Motor neuron (in vitro differentiated cells): ENCODE measurements around the gene ADGRL1. TPM values are rescaled to one million over a fixed set of nuclear protein-coding genes. Genes with fewer than 3 reads are reported as not detected.
"Not testable (repeated sequence)": the region's sequence is repeated elsewhere in the genome, so short reads cannot be mapped to it uniquely, and the experiment has no call there.

Experiments used
- ATAC-seq, 8 experiments: fragments of 200-7000 bp; cut with Tn5 transposase; replicated peaks in 6 of 8; 2 replicates each; pipeline ENCODE4 v1.8.0; 2021; ENCODE audit warnings: mild to moderate bottlenecking in 8 of 8, moderate library complexity in 8 of 8
- H3K27ac ChIP-seq, 2 donors: fragments of 250-450 bp; sonication (Bioruptor Pico); 2 replicates each; pipeline ENCODE4 v1.9.0; 2021; ENCODE audit warnings: antibody characterized with exemption in 2 of 2, mild to moderate bottlenecking in 2 of 2, moderate library complexity in 1 of 2
- H3K4me1 ChIP-seq, 2 donors: fragments of 250-450 bp; sonication (Bioruptor Pico); replicated peaks in 1 of 2; 2 replicates each; pipeline ENCODE4 v1.6.1; 2021; ENCODE audit warnings: antibody characterized with exemption in 2 of 2, mild to moderate bottlenecking in 2 of 2, moderate library complexity in 1 of 2
- H3K4me3 ChIP-seq, 5 donors: fragments of 250-450 bp; sonication (Bioruptor Pico); 2 replicates each; pipeline ENCODE4 v1.9.0; 2021; ENCODE audit warnings: antibody characterized with exemption in 5 of 5, mild to moderate bottlenecking in 5 of 5, moderate library complexity in 4 of 5
- WGBS, 10 experiments: fragments of 450-650 bp; shearing (Covaris generic); methylation state at CpG; one replicate each; pipeline ENCODE4 v1.0.0; 2022; 5-methylcytosine and 5-hydroxymethylcytosine counted together
- in situ Hi-C, 9 experiments: fragments of 400-800 bp; cut with MboI; loops; one replicate each; pipeline ENCODE4 v1.15.0; 2021; ENCODE audit warnings: low sequenced_read_pairs in 9 of 9, low pct_unique_long_range_greater_than_20kb in 2 of 9; ENCODE audit not compliant: unreplicated experiment in 9 of 9
- total RNA-seq, 8 experiments: library from RNA; unstranded; fragments of 300-600 nt; gene quantifications; 2 replicates each; pipeline versions ENCODE4 v1.2.3 to v1.2.4, GENCODE V29; 2022

The ADGRL1 gene
- total RNA-seq, 8 experiments from 2014 or later, result 26.8 to 40.7 (median 33.2) TPM

- Histone ChIP-seq H3K4me3 (no peak overlapping the region), H3K4me1 (peaks cover 19 to 25% of the 10 kb centered on the region in 2 donors), H3K27ac (peak overlapping the region in 1 of 2 donors; percentile 58)
- ATAC-seq, result no peak
- in situ Hi-C loops, result loop anchor here in 2 of 9 experiments (25.0 kb wide), 2 partner anchors 188 to 263 kb away; partner anchors contain the start of gene DDX39A (in 1 of the 2)
- 40 to 71% methylated on average over 1 to 2 of the region's 13 CpGs; no CpG with 5 or more reads in 8 of the 10 experiments for WGBS, 10 experiments
Measured at GRCh38 chr19:14148751-14149410, 57.1 kb downstream of the ADGRL1 start.

- in situ Hi-C loops, result loop anchor here in 2 of 9 experiments (25.0 kb wide), 2 partner anchors 189 to 264 kb away; partner anchors contain the start of gene DDX39A (in 1 of the 2)
- peak; percentile 55 to 91 (median 88) for ATAC-seq
- 31 to 87% (median 75%) methylated on average over 2 to 7 of the region's 20 CpGs; no CpG with 5 or more reads in 1 of the 10 experiments for WGBS, 10 experiments
- Histone ChIP-seq H3K4me1 (peaks cover 19 to 25% of the 10 kb centered on the region in 2 donors), H3K27ac (peak overlapping the region in 1 of 2 donors; percentile 49), H3K4me3 (no peak overlapping the region)
Measured at GRCh38 chr19:14147797-14148605, 58.0 kb downstream of the ADGRL1 start.

- Histone ChIP-seq H3K27ac (no peak overlapping the region), H3K4me3 (no peak overlapping the region), H3K4me1 (peaks cover 19 to 29% of the 10 kb centered on the region in 2 donors)
- peak in 1 of 8 experiments; percentile 3 for ATAC-seq
- in situ Hi-C loops, result loop anchor here in 2 of 9 experiments (25.0 kb wide), 2 partner anchors 190 to 265 kb away; partner anchors contain the start of gene DDX39A (in 1 of the 2)
- WGBS, 10 experiments, result 50 to 100% (median 83%) methylated on average over 1 to 2 of the region's 7 CpGs; no CpG with 5 or more reads in 5 of the 10 experiments
Measured at GRCh38 chr19:14146789-14147216, 59.2 kb downstream of the ADGRL1 start.

GRCh38 chr19:14146169-14146568, 59.8 kb downstream of the ADGRL1 start:
- H3K4me3 ChIP-seq, ATAC-seq, H3K27ac ChIP-seq: not testable (repeated sequence)
- in situ Hi-C loops, result loop anchor here in 2 of 9 experiments (25.0 kb wide), 2 partner anchors 191 to 266 kb away; partner anchors contain the start of gene DDX39A (in 1 of the 2)
- 83 to 95% (median 89%) methylated on average over 4 to 10 of the region's 10 CpGs; no CpG with 5 or more reads in 1 of the 10 experiments for WGBS, 10 experiments
- H3K4me1 ChIP-seq, result peaks cover 19 to 29% of the 10 kb centered on the region in 2 donors

GRCh38 chr19:14145381-14145780, 60.6 kb downstream of the ADGRL1 start:
- in situ Hi-C loops, result loop anchor here in 2 of 9 experiments (25.0 kb wide), 2 partner anchors 192 to 267 kb away; partner anchors contain the start of gene DDX39A (in 1 of the 2)
- no peak overlapping the region for H3K4me3 ChIP-seq
- 0 to 100% (median 63%) methylated on average over 1 to 4 of the region's 6 CpGs; no CpG with 5 or more reads in 2 of the 10 experiments for WGBS, 10 experiments
- ATAC-seq, result peak in 1 of 8 experiments; percentile 78
- H3K4me1 ChIP-seq, result peaks cover 19 to 29% of the 10 kb centered on the region in 2 donors
- H3K27ac ChIP-seq, result no peak overlapping the region

GRCh38 chr19:14142262-14143190, 63.4 kb downstream of the ADGRL1 start:
- in situ Hi-C loops, result loop anchor here in 2 of 9 experiments (25.0 kb wide), 2 partner anchors 195 to 270 kb away; partner anchors contain the start of gene DDX39A (in 1 of the 2)

GRCh38 chr19:14141041-14141440, 64.9 kb downstream of the ADGRL1 start:
- no peak overlapping the region for H3K4me3 ChIP-seq

More at GRCh38 chr19:14142262-14143190, 63.4 kb downstream of the ADGRL1 start:
- H3K4me1 ChIP-seq, result peaks cover 0 to 20% of the 10 kb centered on the region in 2 donors
- peak in 5 of 8 experiments; percentile 71 to 87 (median 85) for ATAC-seq
- no peak overlapping the region for H3K27ac ChIP-seq
- H3K4me3 ChIP-seq, result no peak overlapping the region
- 60 to 100% (median 77%) methylated on average over 2 to 8 of the region's 12 CpGs; no CpG with 5 or more reads in 1 of the 10 experiments for WGBS, 10 experiments

GRCh38 chr19:14139944-14140343, 66.0 kb downstream of the ADGRL1 start:
- in situ Hi-C loops, result loop anchor here in 2 of 9 experiments (25.0 kb wide), 2 partner anchors 197 to 272 kb away; partner anchors contain the start of gene DDX39A (in 1 of the 2)
- 0 to 96% (median 46%) methylated on average over 2 to 9 of the region's 9 CpGs; no CpG with 5 or more reads in 3 of the 10 experiments for WGBS, 10 experiments
- no peak overlapping the region for H3K4me3 ChIP-seq
- no peak overlapping the region for H3K27ac ChIP-seq
- ATAC-seq, result no peak
- peaks cover 0 to 20% of the 10 kb centered on the region in 2 donors for H3K4me1 ChIP-seq

More at GRCh38 chr19:14141041-14141440, 64.9 kb downstream of the ADGRL1 start:
- in situ Hi-C loops, result loop anchor here in 2 of 9 experiments (25.0 kb wide), 2 partner anchors 196 to 271 kb away; partner anchors contain the start of gene DDX39A (in 1 of the 2)
- no peak for ATAC-seq
- Histone ChIP-seq H3K4me1 (peaks cover 0 to 20% of the 10 kb centered on the region in 2 donors), H3K27ac (no peak overlapping the region)
- 67 to 100% (median 93%) methylated on average over 1 to 8 of the region's 8 CpGs; no CpG with 5 or more reads in 1 of the 10 experiments for WGBS, 10 experiments

- in situ Hi-C loops, result loop anchor here in 2 of 9 experiments (25.0 kb wide), 2 partner anchors 199 to 274 kb away; partner anchors contain the start of gene DDX39A (in 1 of the 2)
- ATAC-seq, result no peak
- WGBS, 10 experiments, result 60 to 100% (median 80%) methylated on average over 1 to 7 of the region's 9 CpGs; no CpG with 5 or more reads in 2 of the 10 experiments
- H3K27ac ChIP-seq, result peak overlapping the region in 1 of 2 donors; percentile 20
- H3K4me3 ChIP-seq, result no peak overlapping the region
- peaks cover 0 to 20% of the 10 kb centered on the region in 2 donors for H3K4me1 ChIP-seq
Measured at GRCh38 chr19:14138576-14139265, 67.2 kb downstream of the ADGRL1 start.

- 0 to 7% (median 0%) methylated on average over 1 to 23 of the region's 78 CpGs; no CpG with 5 or more reads in 4 of the 10 experiments for WGBS, 10 experiments
- Histone ChIP-seq H3K4me1 (peaks cover 0 to 16% of the 10 kb centered on the region in 2 donors), H3K27ac (peak within 1 kb of the TSS in 1 of 2 donors; percentile 76), H3K4me3 (peak within 1 kb of the TSS; percentile 41 to 62 (median 50))
- in situ Hi-C loops, result loop anchor here in 2 of 9 experiments (25.0 kb wide), 2 partner anchors 201 to 276 kb away; partner anchors contain the start of gene DDX39A (in 1 of the 2)
- peak; percentile 85 to 93 (median 90) for ATAC-seq
Measured at GRCh38 chr19:14136509-14137281, 69.3 kb downstream of the ADGRL1 start, which contains the start of gene ASF1B. ASF1B (minus strand) TSS chr19:14136589; CDS start chr19:14136456, 133 bp downstream.
